HepG2 (cell line): ENCODE measurements around the gene PLK2.

Experiments
- ARID3A ChIP-seq: IDR thresholded peaks from 2 replicates; pipeline ENCODE4 v1.6.1; 2012; ENCODE audit warnings: low read depth, low read length, improper control_type of control experiment
- ATF1 ChIP-seq: IDR thresholded peaks from 2 replicates; pipeline ENCODE4 v1.6.1; 2016; ENCODE audit warnings: mild to moderate bottlenecking, control low read depth
- CENPT ChIP-seq: sonication (generic); formaldehyde crosslinking; IDR thresholded peaks from 2 replicates; pipeline ENCODE4 v1.8.0; 2022; ENCODE audit warnings: low read depth, mild to moderate bottlenecking, moderate library complexity, missing genetic modification reagents
- CREB3 ChIP-seq: sonication (generic); formaldehyde crosslinking; IDR thresholded peaks from 2 replicates; pipeline ENCODE4 v1.5.0; 2020; ENCODE audit warnings: missing genetic modification reagents
- JUND ChIP-seq: sonication (generic); formaldehyde crosslinking; IDR thresholded peaks from 2 replicates; pipeline ENCODE4 v1.8.0; 2022; ENCODE audit warnings: mild to moderate bottlenecking, missing genetic modification reagents
- MXI1 ChIP-seq: IDR thresholded peaks from 3 replicates; pipeline ENCODE4 v1.6.1; 2012; ENCODE audit warnings: low read depth, low read length, inconsistent platforms, borderline replicate concordance
- POLR2A ChIP-seq, 2 experiments: IDR thresholded peaks; 2 replicates each; pipeline ENCODE4 v1.6.1; 2011; ENCODE audit warnings: low read depth in 2 of 2, low read length in 2 of 2, mild to moderate bottlenecking in 1 of 2, moderate library complexity in 1 of 2; ENCODE audit not compliant: insufficient read depth in 1 of 2
- REST ChIP-seq, 2 experiments: IDR thresholded peaks; 2 replicates each; pipeline ENCODE4 v1.6.1; 2011 to 2012; ENCODE audit warnings: low read length in 2 of 2, borderline replicate concordance in 1 of 2, low read depth in 1 of 2, mild to moderate bottlenecking in 1 of 2, moderate library complexity in 1 of 2
- UBTF ChIP-seq: sonication (generic); formaldehyde crosslinking; IDR thresholded peaks from 2 replicates; pipeline ENCODE4 v1.4.0; 2020; ENCODE audit warnings: mild to moderate bottlenecking, missing genetic modification reagents
- ZBTB21 ChIP-seq: sonication (generic); formaldehyde crosslinking; IDR thresholded peaks from 2 replicates; pipeline ENCODE4 v1.4.0; 2020; ENCODE audit warnings: missing genetic modification reagents
- ZNF282 ChIP-seq: fragments of 450-650 bp; IDR thresholded peaks from 2 replicates; pipeline ENCODE4 v1.6.1; 2018; ENCODE audit not compliant: partially characterized antibody
- ZNF598 ChIP-seq: sonication (generic); formaldehyde crosslinking; IDR thresholded peaks from 2 replicates; pipeline ENCODE4 v1.5.1; 2020; ENCODE audit warnings: mild to moderate bottlenecking, missing genetic modification reagents, borderline replicate concordance

- TF ChIP-seq ARID3A, result no peak
- TF ChIP-seq REST (IDR thresholded peaks at IDR 0.05; ENCODE audit: borderline replicate concordance in 1 of 2, low read depth in 1 of 2, low read length in 2 of 2), result no peak
- no peak for TF ChIP-seq JUND (CRISPR knock-in tag)
- TF ChIP-seq ZBTB21 (CRISPR knock-in tag), result no peak
- TF ChIP-seq MXI1, result no peak
- TF ChIP-seq CENPT (CRISPR knock-in tag), result no peak
- no peak for TF ChIP-seq ZNF598 (CRISPR knock-in tag)
- no peak for TF ChIP-seq ATF1
- no peak for TF ChIP-seq ZNF282
- TF ChIP-seq UBTF, result no peak
- TF ChIP-seq CREB3 (CRISPR knock-in tag), result no peak
- TF ChIP-seq POLR2A (IDR thresholded peaks at IDR 0.05; ENCODE audit: insufficient read depth in 1 of 2, low read depth in 2 of 2, low read length in 2 of 2), result no peak
Measured at GRCh38 chr5:58437661-58438060, 22.2 kb downstream of the PLK2 start.
